Measurements from ENCODE around the gene SLC9B1.

The SLC9B1 gene

GRCh38 chr4:103021120-103021519, 1.6 kb upstream of the SLC9B1 start (continued):
- TF ChIP-seq CTCF (tag by site-specific recombination; IDR thresholded peaks at IDR 0.05): no peak

DNA sequence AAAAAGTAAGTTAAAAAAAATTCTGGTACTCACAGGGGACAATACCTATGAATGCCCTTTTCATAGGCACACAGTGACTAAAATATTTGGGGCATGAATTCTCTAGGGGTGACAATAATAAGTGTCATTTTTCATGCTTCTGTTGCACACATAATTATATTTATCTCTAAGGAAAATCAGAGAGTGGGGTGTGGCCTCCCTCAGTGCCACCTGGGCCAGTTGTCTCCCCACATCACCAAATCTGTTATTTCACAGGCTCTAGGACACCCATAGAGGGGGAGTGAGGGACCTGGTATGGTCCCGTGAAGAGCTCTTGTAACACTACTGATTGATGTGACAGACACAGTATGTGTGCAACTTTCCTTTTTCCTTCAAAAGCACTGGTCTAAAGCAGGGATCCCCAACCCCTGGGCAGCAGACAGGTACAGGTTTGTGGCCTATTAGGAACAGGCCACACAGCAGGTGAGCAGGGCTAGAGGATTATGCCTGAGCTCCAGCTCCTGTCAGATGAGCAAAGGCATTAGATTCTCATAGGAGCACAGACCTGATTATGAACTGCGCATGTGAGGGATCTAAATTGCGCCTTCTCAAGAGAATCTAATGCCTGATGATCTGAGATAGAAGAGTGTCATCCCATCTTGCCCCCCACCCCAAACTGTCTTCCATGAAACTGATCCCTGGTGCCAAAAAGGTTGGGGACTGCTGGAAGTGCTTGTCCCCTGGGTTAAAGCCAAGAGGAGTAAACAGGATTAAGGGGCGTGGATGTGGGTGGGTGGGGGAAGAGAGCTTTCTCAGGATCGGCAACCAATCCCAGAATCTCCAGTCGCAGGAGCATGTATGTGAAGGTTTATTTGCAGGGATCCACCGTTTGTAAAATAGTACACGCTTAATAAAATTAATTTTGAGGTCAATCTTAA, 856 bp downstream of the SLC9B1 start:
- TF ChIP-seq ZNF366 (tag by site-specific recombination; conservative IDR thresholded peaks at IDR 0.05) (no peak), KLF8 (tag by site-specific recombination; IDR thresholded peaks at IDR 0.05) (no peak), ZNF391 (tag by site-specific recombination; IDR thresholded peaks at IDR 0.05; ENCODE audit: borderline replicate concordance, low read depth) (no peak), ZNF302 (tag by site-specific recombination; IDR thresholded peaks at IDR 0.05; ENCODE audit: low read depth) (no peak), PBX3 (CRISPR knock-in tag; IDR thresholded peaks at IDR 0.05) (no peak), ZFP37 (tag by site-specific recombination; IDR thresholded peaks at IDR 0.05) (no peak), ZFP69B (tag by site-specific recombination; IDR thresholded peaks at IDR 0.05) (no peak), MZF1 (tag by site-specific recombination; IDR thresholded peaks at IDR 0.05; ENCODE audit: borderline replicate concordance) (no peak; the same call in 1 of the 2 replicates), ZIC2 (tag by site-specific recombination; IDR thresholded peaks at IDR 0.05) (no peak), ZNF580 (tag by site-specific recombination; IDR thresholded peaks at IDR 0.05) (no peak), ZNF747 (tag by site-specific recombination; IDR thresholded peaks at IDR 0.05) (no peak), ZNF639 (tag by site-specific recombination; IDR thresholded peaks at IDR 0.05) (no peak), ZNF26 (tag by site-specific recombination; IDR thresholded peaks at IDR 0.05) (no peak), REPIN1 (tag by site-specific recombination; IDR thresholded peaks at IDR 0.05; ENCODE audit: low read depth) (no peak), ZNF214 (tag by site-specific recombination; IDR thresholded peaks at IDR 0.05; ENCODE audit: borderline replicate concordance) (no peak), ZNF514 (tag by site-specific recombination; IDR thresholded peaks at IDR 0.05) (no peak)
- TF ChIP-seq, protein P1, sequence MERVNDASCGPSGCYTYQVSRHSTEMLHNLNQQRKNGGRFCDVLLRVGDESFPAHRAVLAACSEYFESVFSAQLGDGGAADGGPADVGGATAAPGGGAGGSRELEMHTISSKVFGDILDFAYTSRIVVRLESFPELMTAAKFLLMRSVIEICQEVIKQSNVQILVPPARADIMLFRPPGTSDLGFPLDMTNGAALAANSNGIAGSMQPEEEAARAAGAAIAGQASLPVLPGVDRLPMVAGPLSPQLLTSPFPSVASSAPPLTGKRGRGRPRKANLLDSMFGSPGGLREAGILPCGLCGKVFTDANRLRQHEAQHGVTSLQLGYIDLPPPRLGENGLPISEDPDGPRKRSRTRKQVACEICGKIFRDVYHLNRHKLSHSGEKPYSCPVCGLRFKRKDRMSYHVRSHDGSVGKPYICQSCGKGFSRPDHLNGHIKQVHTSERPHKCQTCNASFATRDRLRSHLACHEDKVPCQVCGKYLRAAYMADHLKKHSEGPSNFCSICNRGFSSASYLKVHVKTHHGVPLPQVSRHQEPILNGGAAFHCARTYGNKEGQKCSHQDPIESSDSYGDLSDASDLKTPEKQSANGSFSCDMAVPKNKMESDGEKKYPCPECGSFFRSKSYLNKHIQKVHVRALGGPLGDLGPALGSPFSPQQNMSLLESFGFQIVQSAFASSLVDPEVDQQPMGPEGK (tag by site-specific recombination; IDR thresholded peaks at IDR 0.05): no peak
- TF ChIP-seq, protein P2, sequence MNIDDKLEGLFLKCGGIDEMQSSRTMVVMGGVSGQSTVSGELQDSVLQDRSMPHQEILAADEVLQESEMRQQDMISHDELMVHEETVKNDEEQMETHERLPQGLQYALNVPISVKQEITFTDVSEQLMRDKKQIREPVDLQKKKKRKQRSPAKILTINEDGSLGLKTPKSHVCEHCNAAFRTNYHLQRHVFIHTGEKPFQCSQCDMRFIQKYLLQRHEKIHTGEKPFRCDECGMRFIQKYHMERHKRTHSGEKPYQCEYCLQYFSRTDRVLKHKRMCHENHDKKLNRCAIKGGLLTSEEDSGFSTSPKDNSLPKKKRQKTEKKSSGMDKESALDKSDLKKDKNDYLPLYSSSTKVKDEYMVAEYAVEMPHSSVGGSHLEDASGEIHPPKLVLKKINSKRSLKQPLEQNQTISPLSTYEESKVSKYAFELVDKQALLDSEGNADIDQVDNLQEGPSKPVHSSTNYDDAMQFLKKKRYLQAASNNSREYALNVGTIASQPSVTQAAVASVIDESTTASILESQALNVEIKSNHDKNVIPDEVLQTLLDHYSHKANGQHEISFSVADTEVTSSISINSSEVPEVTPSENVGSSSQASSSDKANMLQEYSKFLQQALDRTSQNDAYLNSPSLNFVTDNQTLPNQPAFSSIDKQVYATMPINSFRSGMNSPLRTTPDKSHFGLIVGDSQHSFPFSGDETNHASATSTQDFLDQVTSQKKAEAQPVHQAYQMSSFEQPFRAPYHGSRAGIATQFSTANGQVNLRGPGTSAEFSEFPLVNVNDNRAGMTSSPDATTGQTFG (tag by site-specific recombination; IDR thresholded peaks at IDR 0.05; ENCODE audit: borderline replicate concordance): no peak
- TF ChIP-seq, protein P3, sequence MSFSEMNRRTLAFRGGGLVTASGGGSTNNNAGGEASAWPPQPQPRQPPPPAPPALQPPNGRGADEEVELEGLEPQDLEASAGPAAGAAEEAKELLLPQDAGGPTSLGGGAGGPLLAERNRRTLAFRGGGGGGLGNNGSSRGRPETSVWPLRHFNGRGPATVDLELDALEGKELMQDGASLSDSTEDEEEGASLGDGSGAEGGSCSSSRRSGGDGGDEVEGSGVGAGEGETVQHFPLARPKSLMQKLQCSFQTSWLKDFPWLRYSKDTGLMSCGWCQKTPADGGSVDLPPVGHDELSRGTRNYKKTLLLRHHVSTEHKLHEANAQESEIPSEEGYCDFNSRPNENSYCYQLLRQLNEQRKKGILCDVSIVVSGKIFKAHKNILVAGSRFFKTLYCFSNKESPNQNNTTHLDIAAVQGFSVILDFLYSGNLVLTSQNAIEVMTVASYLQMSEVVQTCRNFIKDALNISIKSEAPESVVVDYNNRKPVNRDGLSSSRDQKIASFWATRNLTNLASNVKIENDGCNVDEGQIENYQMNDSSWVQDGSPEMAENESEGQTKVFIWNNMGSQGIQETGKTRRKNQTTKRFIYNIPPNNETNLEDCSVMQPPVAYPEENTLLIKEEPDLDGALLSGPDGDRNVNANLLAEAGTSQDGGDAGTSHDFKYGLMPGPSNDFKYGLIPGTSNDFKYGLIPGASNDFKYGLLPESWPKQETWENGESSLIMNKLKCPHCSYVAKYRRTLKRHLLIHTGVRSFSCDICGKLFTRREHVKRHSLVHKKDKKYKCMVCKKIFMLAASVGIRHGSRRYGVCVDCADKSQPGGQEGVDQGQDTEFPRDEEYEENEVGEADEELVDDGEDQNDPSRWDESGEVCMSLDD (tag by site-specific recombination; IDR thresholded peaks at IDR 0.05): no peak
- ChIA-PET POLR2A (no interaction called here), CTCF (interaction anchor here (0.7 kb wide), 1 partner anchor 9 kb away, joined by 4 read pairs; no protein-coding TSS in a partner anchor)
- Histone ChIP-seq H3K9me3 (ENCODE audit: control insufficient read depth, insufficient read depth, low read depth, low read length) (no peaks in the 10 kb centered on the region), H3K4me3 (ENCODE audit: low read depth, low read length) (peak overlapping the region; percentile 39), H3K36me3 (ENCODE audit: control insufficient read depth in 2 of 2, insufficient read depth in 1 of 2, low read length in 2 of 2) (peaks cover 0 to 8% of the 10 kb centered on the region in 2 experiments; a peak in 1 of 3 replicates), H3K27ac (ENCODE audit: extremely low read depth, low read depth, low read length) (peak overlapping the region; percentile 63), H3K4me1 (ENCODE audit: control insufficient read depth, insufficient read depth, low read length) (no peaks in the 10 kb centered on the region)

Measured in HEK293 (cell line).